ENCODE data around the gene NANOG.

GRCh38 chr12:7835766-7836165, 46.6 kb downstream of the NANOG start:
- TF ChIP-seq CTCF (IDR thresholded peaks at IDR 0.05), result no peak
- no peak for TF ChIP-seq POLR2A (IDR thresholded peaks at IDR 0.05)

Data from ovary (tissue), 3 donors.